RCC 7860 (cell line): Measurements from ENCODE around the gene CLASP1.
A peak's percentile ranks its signal among the peaks of the same experiment; 100 is the strongest.
"Not testable (repeated sequence)": the region's sequence is repeated elsewhere in the genome, so short reads cannot be mapped to it uniquely, and the experiment has no call there.

ENCODE experiments used
- DNase-seq: peaks from one replicate; pipeline ENCODE4 v3.0.0-alpha.2; 2015; ENCODE audit warnings: low spot score
- FAIRE-seq: peaks from 2 replicates; lab custom pipeline; 2012; peaks lifted over from hg19 to GRCh38; lab: Jason Lieb, UNC

Gene CLASP1

DNA sequence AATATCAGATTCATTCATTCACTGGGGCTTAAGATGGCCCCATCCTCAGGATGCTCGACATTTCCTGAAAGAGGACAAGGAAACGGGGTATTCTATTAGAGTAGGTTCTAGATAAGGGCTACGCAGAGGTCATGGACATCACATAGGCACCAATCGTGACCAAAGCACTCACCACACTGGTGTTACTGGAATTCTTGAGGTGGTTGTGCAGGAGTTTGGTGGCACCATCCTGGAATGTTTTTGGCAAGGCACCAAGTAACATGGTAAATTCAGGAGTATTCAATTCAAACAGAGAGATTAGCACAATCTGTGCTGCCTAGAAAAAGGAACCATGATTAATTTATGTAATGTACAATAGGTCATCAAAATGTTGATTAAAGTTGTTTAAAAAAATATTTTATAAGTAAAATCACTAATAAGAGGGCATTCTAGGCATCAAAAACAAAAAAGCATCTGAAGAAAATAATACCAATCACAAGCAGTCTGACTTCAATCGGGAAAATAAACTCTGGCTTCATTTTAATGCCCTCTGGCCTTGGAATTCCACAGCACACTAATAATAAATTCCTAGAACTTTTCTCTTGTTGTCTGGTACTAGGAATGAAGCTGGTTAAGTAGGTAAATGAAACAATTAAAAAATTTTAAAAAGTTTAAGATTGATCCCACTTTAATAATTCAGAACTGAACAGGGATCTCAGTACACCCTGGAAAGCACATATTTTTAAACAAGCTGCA is 261.5 kb downstream of the CLASP1 start:
- DNase-seq (peak; percentile 71), FAIRE-seq (no peak)

DNA sequence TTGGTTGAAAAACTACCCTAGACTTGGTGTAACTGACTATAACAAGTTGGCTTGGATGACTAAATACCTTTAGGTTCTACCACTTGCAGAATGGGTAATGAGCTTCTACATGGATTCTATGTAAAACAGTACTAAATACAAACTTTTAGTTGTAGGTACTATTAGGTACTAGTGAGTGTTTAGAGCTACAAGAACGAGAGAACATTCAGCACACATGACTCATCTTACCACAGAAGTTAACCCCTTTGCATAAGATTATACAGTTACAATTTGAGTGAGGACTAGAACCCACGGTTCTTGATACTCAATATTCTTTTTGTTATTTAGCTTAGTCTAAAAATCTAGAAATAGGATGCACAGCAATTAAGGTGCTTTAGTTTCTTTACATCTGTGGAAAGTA is 262.6 kb downstream of the CLASP1 start:
- peak; percentile 68 for DNase-seq
- FAIRE-seq, result peak; percentile 92

- FAIRE-seq, result no peak
- DNase-seq, result no peak
These were observed 263.2 kb downstream of the CLASP1 start for GRCh38 chr2:121386102-121386501.

DNA sequence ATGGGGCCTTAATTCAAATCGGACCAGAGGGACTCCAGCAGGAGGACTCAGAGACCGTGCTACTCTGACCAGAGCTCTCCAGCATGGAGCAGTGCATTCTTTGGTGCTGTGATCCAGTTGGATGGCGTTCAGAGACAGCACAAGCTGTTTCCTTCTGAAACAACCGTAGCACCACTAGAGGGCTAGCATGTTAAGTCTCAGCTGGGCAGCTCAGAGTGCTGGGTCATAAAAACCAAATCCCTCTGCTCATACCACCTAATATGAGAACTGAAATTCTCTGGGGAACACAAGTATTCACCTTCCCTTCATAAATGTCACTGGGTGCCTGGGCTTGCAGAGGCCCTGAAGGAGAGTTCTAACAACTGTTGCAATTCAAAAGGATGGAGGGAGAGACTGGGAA is 266.5 kb downstream of the CLASP1 start:
- DNase-seq (no peak), FAIRE-seq (no peak)

DNA sequence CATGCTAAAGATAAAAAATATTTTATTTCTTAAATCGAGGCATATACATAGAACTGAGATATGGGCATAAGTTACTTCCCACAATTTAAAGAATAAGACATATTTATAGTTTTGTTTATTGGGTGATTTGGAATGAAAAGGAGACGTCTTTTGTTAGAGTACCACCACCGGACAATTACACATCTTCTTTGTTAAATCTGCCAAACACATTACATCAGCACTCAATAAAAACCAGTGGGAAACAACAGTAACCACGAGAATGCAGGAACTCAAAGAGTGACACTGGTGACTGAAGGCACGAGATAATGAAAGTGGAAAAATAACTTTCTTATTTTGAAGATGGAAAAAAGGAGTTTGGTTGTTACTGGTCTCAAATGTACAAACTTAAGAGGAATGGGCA is 271.6 kb downstream of the CLASP1 start:
- FAIRE-seq (no peak), DNase-seq (no peak)

GRCh38 chr2:121376535-121377250 is 272.6 kb downstream of the CLASP1 start:
- no peak for FAIRE-seq
- no peak for DNase-seq

DNA sequence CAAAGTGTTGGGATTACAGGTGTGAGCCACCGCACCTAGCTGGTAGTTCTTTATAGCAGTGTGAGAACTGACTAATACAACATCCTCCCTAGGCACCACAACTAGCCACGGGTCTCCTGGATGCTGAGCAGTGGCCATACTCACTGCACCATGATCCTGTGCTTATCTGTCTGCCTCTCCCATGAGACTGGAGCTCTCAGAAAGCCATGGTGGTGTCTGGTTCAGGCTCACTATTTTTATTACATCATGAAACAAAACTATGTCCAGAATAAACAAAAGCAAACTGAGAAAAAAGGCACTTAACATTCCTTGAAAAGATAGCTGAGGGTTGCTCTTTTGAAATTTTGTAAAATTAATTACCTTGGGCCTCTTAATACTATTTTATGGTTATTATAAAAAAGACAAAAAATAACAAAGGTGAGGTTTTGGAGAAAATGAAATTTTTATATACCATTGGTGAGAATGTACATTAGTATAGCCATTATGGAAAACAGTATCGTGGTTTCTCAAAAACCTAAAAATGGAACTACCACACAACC is 273.6 kb downstream of the CLASP1 start:
- no peak for DNase-seq
- no peak for FAIRE-seq

DNA sequence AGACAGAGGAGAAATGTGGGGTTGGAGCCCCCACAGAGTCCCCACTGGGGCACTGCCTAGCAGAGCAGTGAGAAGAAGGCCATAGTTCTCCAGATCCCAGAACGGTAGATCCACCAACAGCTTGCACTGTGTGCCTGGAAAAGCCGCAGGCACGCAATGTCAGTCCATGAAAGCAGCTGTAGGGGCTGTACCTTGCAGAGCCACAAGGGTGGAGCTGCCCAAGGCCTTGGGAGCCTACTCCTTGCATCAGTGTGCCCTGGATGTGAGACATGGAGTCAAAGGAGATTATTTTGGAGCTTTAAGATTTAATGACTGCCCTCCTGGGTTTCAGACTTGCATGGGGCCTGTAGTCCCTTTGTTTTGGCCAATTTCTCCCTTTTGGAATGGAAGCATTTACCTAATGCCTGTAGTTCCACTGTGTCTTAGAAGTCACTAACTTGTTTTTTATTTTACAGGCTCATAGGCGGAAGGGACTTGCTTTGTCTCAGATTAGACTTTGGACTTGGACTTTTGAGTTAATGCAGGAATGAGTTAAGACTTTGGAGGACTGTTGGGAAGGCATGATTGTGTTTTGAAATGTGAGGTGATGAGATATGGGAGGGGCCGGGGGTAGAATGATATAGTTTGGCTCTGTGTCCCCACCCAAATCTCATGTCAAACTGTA is 274.7 kb downstream of the CLASP1 start:
- not testable (repeated sequence) for DNase-seq, FAIRE-seq

GRCh38 chr2:121372721-121373353 is 276.4 kb downstream of the CLASP1 start:
- FAIRE-seq, result no peak

GRCh38 chr2:121372082-121372481 is 277.2 kb downstream of the CLASP1 start:
- DNase-seq, result no peak

More at GRCh38 chr2:121372721-121373353, 276.4 kb downstream of the CLASP1 start:
- no peak for DNase-seq

DNA sequence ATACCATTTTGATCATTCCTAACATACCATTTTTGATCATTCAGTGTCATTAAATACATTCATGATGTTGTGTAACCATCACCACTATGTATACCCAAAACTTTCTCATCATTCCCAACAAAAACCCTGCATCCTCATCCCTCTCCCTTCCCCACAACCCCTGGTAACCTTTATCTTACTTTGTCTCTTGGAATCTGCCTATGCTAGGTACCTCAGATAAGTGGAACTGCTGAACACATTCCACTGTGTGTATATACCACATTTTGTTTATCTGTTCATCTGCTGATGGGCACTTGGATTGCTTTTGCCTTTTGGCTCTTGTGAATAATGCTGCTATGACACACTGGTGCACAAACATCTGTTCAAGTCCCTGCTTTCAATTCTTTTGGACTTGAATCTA is 280.4 kb downstream of the CLASP1 start:
- FAIRE-seq (no peak), DNase-seq (no peak)

More at GRCh38 chr2:121372082-121372481, 277.2 kb downstream of the CLASP1 start:
- no peak for FAIRE-seq

DNA sequence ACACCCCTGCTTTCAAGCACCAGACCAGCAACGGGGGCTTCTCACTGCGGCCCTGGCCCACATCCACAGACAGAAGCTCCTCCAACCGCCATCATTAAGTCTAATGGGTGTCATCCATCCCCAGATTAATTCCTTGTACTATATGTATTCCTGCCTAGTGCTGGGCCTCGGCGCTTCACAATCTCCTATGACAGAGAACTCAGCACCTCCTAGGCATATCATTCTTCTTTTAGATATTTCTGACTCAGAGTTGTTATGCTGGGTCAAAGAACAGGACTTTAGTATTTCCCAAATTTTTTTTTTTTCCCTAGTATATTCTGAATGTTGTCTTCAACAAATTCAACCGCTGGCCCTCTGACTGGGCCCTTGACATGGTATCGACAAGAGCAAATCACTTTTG is 281.1 kb downstream of the CLASP1 start:
- DNase-seq (no peak), FAIRE-seq (no peak)

DNA sequence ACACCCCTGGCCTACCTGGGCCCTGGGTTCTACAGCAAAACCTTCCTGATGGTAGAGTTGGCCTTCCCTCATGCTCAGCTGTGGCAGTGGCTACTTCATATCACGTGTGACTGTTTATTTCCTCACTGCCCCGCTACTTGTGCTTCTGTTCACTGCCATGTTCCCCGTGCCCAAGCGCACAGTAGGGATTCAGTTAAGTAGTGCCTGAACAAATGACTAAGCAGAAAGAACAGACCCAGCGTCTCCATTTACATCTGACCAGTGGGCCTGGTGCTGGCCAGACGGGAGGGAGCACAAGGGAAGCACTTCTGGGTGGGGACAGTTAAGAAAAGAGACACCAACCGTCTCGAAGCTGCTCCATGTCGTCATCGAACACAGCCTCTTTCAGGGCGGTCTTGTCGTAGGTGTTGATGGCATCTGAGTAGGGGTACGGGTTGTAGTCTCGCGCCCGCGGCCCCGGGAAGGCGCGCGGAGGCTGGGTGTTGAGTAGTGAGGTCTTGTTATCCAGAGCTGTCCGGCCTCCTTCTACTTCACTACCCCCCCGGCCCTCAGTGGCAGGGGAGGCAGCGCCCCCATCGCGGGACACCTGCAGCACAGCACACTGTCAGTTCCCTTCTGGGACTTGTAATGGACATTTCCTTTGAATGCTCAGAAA is 281.9 kb downstream of the CLASP1 start:
- DNase-seq (no peak), FAIRE-seq (no peak)

DNA sequence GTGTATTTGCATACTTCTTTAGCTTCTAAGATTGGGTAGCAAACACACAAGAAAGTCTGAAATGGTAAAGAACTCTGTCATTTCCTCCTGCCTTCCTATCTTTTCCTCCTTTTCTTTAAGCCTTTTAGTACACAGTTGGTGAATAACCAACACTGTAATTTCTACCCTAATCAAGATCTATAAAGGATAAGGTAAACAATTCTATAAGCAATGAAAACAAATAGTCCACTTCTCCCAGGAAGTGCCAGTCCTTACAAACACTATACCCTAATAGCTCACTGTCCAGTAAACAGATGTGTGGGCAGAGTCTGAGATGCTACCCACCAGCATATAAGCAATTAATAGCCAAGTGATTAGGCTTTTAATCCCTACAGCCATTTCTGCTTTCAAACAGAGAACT is 283.2 kb downstream of the CLASP1 start:
- FAIRE-seq, result no peak

DNA sequence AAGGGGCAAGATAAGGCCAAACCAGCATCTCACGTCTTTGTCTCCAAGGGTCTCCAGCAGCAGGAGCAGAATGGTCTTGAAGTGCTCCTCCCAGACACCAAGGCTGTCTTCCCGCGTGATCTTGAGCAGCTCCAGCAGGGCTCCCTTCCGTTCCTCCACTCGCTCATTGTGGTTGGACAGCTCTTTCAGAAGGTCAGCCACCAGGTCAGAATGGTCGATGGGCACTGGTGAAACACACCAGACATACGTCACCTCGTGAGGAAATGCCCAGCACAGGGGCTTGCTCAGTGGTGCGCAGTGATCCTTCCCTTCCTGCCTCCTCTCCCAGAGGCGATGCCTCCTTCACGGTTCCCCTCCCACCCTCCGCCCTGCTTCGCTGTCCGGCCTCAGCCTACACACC is 284.2 kb downstream of the CLASP1 start:
- DNase-seq (no peak), FAIRE-seq (no peak)

More for the DNA sequence above, 283.2 kb downstream of the CLASP1 start:
- no peak for DNase-seq

GRCh38 chr2:121363632-121364420 is 285.4 kb downstream of the CLASP1 start:
- no peak for FAIRE-seq
- DNase-seq, result no peak

- FAIRE-seq (no peak), DNase-seq (no peak)
These were observed 286.5 kb downstream of the CLASP1 start for GRCh38 chr2:121362774-121363173.

DNA sequence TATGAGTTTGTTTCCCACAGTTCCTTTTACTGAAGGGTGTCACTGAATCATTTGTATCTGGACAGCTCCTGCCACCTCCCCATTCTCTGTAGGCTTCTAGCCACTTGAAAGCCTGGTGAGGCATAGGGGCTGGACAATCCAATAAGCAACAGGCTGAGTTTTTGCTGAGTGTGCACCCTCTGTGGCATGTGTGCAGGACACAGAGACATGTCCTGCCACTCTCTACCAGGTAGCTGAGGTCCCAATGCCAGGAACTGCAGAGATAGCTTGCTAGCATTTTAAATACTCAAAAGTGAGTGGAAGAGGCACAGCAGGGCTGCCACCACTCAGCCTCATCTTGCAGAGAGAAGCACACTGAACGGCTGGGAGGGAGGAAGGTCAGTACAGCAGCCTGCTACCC is 287.0 kb downstream of the CLASP1 start:
- DNase-seq (no peak), FAIRE-seq (no peak)

- DNase-seq, result peak; percentile 69
- peak; percentile 91 for FAIRE-seq
These were observed 288.5 kb downstream of the CLASP1 start for GRCh38 chr2:121360566-121361300.
